Endometrial microvascular endothelial cells (primary cell): Measurements from ENCODE around the gene CHRNA10. TPM values are rescaled to one million over a fixed set of nuclear protein-coding genes. Genes with fewer than 3 reads are reported as not detected.

Source experiments
- in situ Hi-C: cut with HindIII; loops from 2 replicates; pipeline ENCODE4 v1.10.0; 2017; ENCODE audit warnings: low sequenced_read_pairs, low pct_unique_long_range_greater_than_20kb; ENCODE audit errors: inconsistent ontology term
- total RNA-seq: library from RNA; depleted of rRNA; stranded (reverse); fragments of >200 nt; gene quantifications from one replicate; pipeline ENCODE4 v1.2.3, GENCODE V29; 2015; ENCODE audit errors: inconsistent ontology term

The CHRNA10 gene
- total RNA-seq, 1 donor from 2014 or later = 0.56 TPM

GRCh38 chr11:3641191-3641590 lies 30.0 kb downstream of the CHRNA10 start:
- in situ Hi-C loops = no loop called here

- in situ Hi-C loops = no loop called here
These were observed 31.3 kb downstream of the CHRNA10 start for GRCh38 chr11:3639841-3640240.

- in situ Hi-C loops = no loop called here
These were observed 32.7 kb downstream of the CHRNA10 start for GRCh38 chr11:3638513-3638912.

- in situ Hi-C loops = no loop called here
These were observed 34.0 kb downstream of the CHRNA10 start for GRCh38 chr11:3637201-3637600.

- in situ Hi-C loops = no loop called here
These were observed 35.4 kb downstream of the CHRNA10 start for GRCh38 chr11:3635641-3636375.

GRCh38 chr11:3632070-3632660 lies 39.0 kb downstream of the CHRNA10 start:
- in situ Hi-C loops = no loop called here

GRCh38 chr11:3631331-3631730 lies 39.9 kb downstream of the CHRNA10 start:
- in situ Hi-C loops = no loop called here

- in situ Hi-C loops = no loop called here
These were observed 43.9 kb downstream of the CHRNA10 start for GRCh38 chr11:3627291-3627690.

GRCh38 chr11:3626250-3626960 lies 44.8 kb downstream of the CHRNA10 start:
- in situ Hi-C loops = no loop called here

GRCh38 chr11:3623767-3624458 lies 47.3 kb downstream of the CHRNA10 start:
- in situ Hi-C loops = no loop called here

GRCh38 chr11:3623121-3623520 lies 48.1 kb downstream of the CHRNA10 start:
- in situ Hi-C loops = no loop called here

- in situ Hi-C loops = no loop called here
These were observed 48.7 kb downstream of the CHRNA10 start for GRCh38 chr11:3622521-3622920.

- in situ Hi-C loops = no loop called here
These were observed 53.2 kb downstream of the CHRNA10 start for GRCh38 chr11:3617990-3618389.

- in situ Hi-C loops = no loop called here
These were observed 54.3 kb downstream of the CHRNA10 start for GRCh38 chr11:3616721-3617460.

- in situ Hi-C loops = no loop called here
These were observed 55.2 kb downstream of the CHRNA10 start for GRCh38 chr11:3615998-3616397.
